Measurements from ENCODE around the gene PROSER3. TPM values are rescaled to one million over a fixed set of nuclear protein-coding genes. Genes with fewer than 3 reads are reported as not detected.

PROSER3 gene
- total RNA-seq, 4 donors from 2014 or later, result 8.2 to 34.3 (median 13.2) TPM

DNA sequence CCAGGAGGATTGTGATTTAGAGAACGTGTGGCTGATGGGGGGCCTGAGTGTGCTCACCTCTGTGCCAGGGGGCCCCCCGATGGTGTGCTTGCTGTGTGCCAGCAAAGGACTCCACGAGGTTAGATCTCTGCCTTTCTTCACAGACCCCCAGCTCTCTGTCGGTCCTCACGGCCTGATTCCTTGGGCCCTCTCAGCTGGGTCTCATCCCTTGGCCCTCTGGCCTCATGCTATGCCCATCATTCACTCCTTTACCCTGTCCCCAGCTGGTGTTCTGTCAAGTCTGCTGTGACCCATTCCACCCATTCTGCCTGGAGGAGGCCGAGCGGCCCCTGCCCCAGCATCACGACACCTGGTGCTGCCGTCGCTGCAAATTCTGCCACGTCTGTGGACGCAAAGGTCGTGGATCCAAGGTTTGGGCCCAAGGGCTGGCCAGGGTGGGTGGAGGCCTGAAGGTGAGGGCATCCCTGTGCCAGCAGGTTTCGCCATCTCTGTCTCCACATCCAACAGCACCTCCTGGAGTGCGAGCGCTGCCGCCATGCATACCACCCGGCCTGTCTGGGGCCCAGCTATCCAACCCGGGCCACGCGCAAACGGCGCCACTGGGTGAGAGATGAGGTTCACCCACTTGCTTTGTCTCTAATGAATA is 32.6 kb upstream of the PROSER3 start:
- WGBS, 2 donors, result 95% methylated on average over 22 to 23 of the region's 23 CpGs
- no peak overlapping the region for H3K27ac ChIP-seq
- intact Hi-C loops (cut with DNase I), result no loop called here
- peaks cover 91 to 92% of the 10 kb centered on the region in 2 donors for H3K36me3 ChIP-seq
- no peak overlapping the region for H3K4me3 ChIP-seq (replicated peaks in 1 of 3)
- H3K27me3 ChIP-seq, result no peaks in the 10 kb centered on the region
- no peaks in the 10 kb centered on the region for H3K4me1 ChIP-seq
- TF ChIP-seq CTCF (IDR thresholded peaks at IDR 0.05) (no peak), POLR2A (IDR thresholded peaks at IDR 0.05) (no peak)
- H3K9me3 ChIP-seq, result no peaks in the 10 kb centered on the region
- no peak for DNase-seq

GRCh38 chr19:35727053-35727955 is 30.7 kb upstream of the PROSER3 start:
- TF ChIP-seq POLR2A (IDR thresholded peaks at IDR 0.05), result no peak
- TF ChIP-seq CTCF (IDR thresholded peaks at IDR 0.05), result no peak
- Histone ChIP-seq H3K36me3 (peaks cover 97 to 98% of the 10 kb centered on the region in 2 donors), H3K4me1 (no peaks in the 10 kb centered on the region), H3K27ac (no peak overlapping the region), H3K27me3 (no peaks in the 10 kb centered on the region), H3K4me3 (replicated peaks in 1 of 3) (no peak overlapping the region), H3K9me3 (no peaks in the 10 kb centered on the region)
- DNase-seq, result no peak
- WGBS, 2 donors, result 94 to 97% methylated on average over 19 to 20 of the region's 25 CpGs
- intact Hi-C loops (cut with DNase I), result no loop called here

GRCh38 chr19:35727956-35728706 is 29.8 kb upstream of the PROSER3 start:
- Histone ChIP-seq H3K4me3 (replicated peaks in 1 of 3) (no peak overlapping the region), H3K27ac (no peak overlapping the region), H3K27me3 (no peaks in the 10 kb centered on the region), H3K9me3 (no peaks in the 10 kb centered on the region), H3K4me1 (no peaks in the 10 kb centered on the region), H3K36me3 (peaks cover 92 to 98% of the 10 kb centered on the region in 2 donors)
- TF ChIP-seq POLR2A (IDR thresholded peaks at IDR 0.05) (no peak), CTCF (IDR thresholded peaks at IDR 0.05) (no peak)
- intact Hi-C loops (cut with DNase I), result no loop called here
- no peak for DNase-seq
- 96 to 97% methylated on average over 17 to 19 of the region's 19 CpGs for WGBS, 2 donors

GRCh38 chr19:35729021-35729420 is 29.0 kb upstream of the PROSER3 start:
- DNase-seq, result no peak
- H3K36me3 ChIP-seq, result peaks cover 83 to 91% of the 10 kb centered on the region in 2 donors
- H3K4me1 ChIP-seq, result no peaks in the 10 kb centered on the region
- WGBS, 2 donors, result 88 to 98% methylated on average over 10 to 12 of the region's 18 CpGs
- intact Hi-C loops (cut with DNase I), result no loop called here
- H3K9me3 ChIP-seq, result no peaks in the 10 kb centered on the region
- TF ChIP-seq CTCF (IDR thresholded peaks at IDR 0.05) (no peak), POLR2A (IDR thresholded peaks at IDR 0.05) (no peak)
- H3K27me3 ChIP-seq, result no peaks in the 10 kb centered on the region
- no peak overlapping the region for H3K27ac ChIP-seq
- no peak overlapping the region for H3K4me3 ChIP-seq (replicated peaks in 1 of 3)
